GM21526 (cell line): Measurements from ENCODE around the gene TCF12.

ENCODE experiments used
- ATAC-seq: cut with Tn5 transposase; IDR thresholded peaks from one replicate; pipeline ENCODE4 v1.9.1; 2021; ENCODE audit warnings: moderate library complexity; ENCODE audit not compliant: unreplicated experiment, low FRiP score

TCF12 gene

GRCh38 chr15:57195326-57195725 lies 276.9 kb downstream of the TCF12 start:
- no peak for ATAC-seq

- ATAC-seq, result no peak
Observed at GRCh38 chr15:57196865-57197264, 278.4 kb downstream of the TCF12 start.

DNA sequence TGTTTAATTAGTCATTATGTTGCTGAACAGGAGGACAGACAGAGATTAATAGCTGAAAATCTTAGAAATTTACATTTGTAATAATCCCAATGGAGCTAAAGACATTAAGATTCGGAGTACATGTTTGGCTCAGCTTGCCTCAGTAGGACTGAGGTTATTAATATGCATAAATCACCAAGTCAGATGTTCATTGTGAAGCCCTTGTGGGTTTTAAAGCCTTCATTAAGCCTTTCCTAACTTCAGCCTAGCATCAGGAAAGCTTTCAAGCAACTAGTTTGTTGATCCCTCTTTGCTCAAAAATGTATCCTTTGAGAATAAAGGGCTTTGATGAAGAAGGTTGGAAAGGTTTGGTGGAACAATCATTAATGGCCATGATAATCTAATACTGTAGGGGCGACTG lies 279.7 kb downstream of the TCF12 start:
- ATAC-seq, result no peak

- ATAC-seq, result no peak
Observed at GRCh38 chr15:57198654-57199291, 280.3 kb downstream of the TCF12 start.

GRCh38 chr15:57201578-57201977 lies 283.1 kb downstream of the TCF12 start:
- ATAC-seq, result no peak

- ATAC-seq, result no peak
Observed at GRCh38 chr15:57203906-57204305, 285.5 kb downstream of the TCF12 start.

DNA sequence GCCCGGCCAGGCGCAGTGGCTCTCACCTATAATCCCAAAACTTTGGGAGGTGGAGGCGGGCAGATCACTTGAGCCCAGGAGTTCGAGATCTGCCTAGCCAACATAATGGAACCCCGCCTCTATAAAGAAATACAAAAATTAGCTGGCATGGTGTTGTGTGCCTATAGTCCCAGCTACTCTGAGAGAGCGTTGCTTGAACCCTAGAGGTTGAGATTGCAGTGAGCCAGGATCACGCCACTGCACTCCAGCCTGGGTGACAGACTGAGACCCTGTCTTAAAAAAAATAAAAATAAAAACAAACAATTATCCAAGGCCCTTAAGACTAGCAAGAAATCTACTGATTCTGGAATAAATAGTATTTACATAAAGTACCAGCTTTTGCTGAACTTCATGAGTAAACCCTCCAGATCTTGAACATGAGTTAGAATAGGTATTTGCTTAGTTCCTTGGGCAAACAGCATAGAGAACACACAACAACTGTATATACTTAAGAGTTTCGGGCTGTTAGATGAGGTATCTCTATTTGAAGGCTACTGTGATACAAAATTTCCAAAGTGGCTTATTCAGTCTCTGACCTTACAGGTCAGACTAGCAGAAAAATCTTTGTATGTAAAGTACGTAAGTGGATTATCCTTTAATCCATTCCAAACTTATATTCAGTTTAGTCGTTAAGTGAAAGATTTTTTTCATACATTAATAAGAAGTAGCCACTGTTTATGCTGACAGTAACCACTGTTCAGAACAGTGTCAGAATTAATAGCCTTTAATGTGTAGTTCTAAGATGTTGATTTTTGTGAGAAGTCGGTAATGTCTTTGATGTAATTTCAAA lies 286.8 kb downstream of the TCF12 start:
- ATAC-seq, result no peak

DNA sequence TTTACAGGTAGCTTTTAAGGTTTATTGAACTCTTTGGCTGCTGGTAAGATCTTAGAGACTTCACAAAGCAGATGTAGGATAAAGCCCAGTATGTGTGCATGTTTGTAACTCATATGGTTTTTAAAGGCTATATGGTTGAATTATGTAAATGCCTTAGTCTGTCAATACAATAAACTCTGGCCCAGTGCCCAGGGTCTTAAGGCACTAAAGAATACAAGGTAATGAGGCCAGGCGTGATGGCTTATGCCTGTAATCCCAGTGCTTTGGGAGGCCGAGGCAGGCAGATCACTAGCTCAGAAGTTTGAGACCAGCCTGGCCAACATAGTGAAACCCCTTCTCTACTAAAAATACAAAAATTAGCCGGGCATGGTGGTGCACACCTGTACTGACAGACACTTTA lies 287.6 kb downstream of the TCF12 start:
- no peak for ATAC-seq

- no peak for ATAC-seq
Observed at GRCh38 chr15:57213862-57214261, 295.4 kb downstream of the TCF12 start.

DNA sequence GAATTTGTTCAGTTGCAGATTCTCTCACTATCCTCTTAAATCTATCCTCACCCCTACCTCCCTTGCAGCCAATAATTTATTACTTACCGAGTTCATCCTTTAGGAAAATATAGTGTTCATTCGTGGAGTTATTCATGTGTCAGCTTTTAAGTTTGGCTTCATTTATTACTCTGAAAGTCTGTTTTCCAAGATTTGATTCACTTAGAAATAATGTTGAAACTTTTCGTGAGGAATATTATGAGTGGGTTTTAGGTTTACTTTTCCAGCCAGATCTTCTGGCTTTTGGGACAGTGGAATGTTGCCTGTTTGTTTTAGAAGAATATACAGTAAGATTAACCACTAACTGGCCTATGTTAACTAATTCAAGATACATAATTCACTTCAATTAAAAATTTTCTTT lies 296.9 kb downstream of the TCF12 start:
- no peak for ATAC-seq

- no peak for ATAC-seq
Observed at GRCh38 chr15:57215881-57216280, 297.4 kb downstream of the TCF12 start.

GRCh38 chr15:57216288-57216687 lies 297.8 kb downstream of the TCF12 start:
- no peak for ATAC-seq

DNA sequence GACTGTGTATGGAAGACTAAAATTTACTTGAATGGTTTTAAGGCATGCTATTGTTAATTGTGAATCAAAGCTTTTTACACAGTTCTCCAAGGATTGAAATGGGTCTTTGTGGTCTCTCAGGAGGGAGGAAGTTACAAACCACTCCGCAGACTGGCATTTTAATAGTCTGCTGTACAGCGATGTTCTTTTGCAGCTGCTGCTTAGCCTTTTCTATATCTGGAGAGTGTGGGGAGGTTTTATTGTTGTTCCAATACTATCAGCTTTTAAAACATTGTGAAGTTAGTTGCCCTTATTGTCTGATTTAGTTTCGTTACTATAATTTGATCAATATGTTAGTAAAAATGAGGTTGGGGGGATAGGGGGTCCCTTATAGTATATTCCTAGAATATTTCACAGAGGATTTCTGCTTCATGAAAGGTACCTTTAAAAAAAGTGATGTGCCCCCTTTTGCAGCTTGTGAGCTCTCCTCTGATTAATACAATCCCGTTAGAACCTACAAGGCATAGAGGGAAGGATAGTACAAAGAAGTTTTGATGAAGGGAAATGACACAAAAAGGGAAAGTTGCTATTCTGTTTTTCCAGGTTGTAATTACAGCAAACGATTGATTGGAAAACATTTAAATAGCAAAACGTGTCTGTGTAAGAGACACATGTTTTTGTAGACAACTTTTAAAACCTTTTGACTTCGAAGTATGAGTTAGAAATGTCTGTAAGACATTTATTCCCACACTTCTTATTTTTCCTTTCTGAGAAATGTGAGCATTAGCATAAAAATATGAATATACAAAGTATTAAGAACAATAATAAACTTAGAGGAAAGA lies 299.5 kb downstream of the TCF12 start:
- ATAC-seq, result no peak

DNA sequence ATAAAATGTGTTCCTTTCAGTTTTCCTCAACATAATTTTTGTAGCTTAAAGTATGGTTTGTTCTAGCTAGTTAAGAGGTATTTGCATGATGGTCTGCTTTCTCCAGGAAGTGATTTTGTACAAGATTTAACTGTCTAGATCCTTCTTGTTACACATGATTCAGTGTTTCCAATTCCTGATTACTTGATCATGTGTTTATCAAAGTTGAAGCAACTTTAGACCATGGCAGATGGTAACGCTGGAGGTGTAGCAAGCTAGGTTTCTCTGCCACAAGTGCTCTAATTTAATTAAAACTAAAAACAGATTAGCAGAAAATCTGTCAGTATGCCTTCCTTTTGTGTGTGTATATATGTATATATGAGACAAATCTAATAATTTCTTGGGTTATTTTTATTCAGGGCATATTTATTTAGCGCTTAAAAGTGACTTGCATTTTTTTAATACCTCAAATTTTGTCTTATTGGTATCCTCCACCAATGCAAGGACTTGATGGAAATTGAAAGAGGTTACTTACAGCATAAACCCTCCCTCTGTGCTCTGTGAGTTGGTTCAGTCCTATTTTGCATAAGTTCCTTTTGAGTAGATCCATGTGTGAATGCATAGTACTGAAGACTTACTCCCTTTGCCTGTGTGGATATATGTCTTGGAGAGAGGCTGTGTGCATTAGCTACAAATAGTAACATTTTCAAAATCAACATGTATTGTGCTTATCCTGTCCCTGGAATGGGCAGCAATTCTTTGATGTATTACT lies 300.6 kb downstream of the TCF12 start:
- ATAC-seq, result no peak

GRCh38 chr15:57220205-57220604 lies 301.8 kb downstream of the TCF12 start:
- ATAC-seq, result no peak

DNA sequence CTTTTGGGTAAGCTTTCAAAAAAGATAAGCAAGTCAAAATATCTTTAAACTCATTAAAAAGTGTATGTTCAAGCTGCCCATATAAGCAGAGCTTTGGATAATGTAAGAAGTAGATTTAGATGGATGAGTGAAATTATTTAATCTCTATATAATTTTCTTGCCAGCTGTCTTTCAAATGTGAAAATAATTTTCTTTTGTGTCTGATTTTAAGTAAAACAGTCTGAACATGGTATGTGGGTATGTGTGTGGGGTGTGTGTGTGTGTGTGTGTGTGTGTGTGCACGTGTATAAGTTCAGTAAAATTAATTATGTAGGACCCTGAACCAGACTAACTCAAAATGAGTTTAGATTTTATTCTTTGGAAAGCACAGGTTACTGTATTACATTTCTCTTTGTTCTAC lies 302.7 kb downstream of the TCF12 start:
- no peak for ATAC-seq

GRCh38 chr15:57223345-57223744 lies 304.9 kb downstream of the TCF12 start:
- no peak for ATAC-seq

DNA sequence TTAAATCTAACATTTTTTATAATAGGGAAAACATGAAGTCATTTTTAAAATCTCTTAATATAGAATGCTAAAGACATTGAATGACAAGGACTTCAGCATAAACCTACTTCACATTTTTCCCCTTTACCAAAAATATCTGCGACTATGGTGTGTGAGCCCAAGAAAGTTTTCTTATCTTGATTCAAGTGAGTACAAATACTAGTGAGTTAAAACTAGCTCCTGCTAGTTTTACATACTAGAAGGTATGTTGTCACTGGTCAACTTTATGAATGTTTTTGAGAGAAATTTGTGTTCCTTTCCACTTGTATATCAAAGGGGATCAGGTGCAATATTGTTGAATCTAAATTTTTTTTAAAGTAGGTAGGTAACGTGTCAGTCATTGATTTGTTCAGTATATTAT lies 305.4 kb downstream of the TCF12 start:
- ATAC-seq, result no peak

DNA sequence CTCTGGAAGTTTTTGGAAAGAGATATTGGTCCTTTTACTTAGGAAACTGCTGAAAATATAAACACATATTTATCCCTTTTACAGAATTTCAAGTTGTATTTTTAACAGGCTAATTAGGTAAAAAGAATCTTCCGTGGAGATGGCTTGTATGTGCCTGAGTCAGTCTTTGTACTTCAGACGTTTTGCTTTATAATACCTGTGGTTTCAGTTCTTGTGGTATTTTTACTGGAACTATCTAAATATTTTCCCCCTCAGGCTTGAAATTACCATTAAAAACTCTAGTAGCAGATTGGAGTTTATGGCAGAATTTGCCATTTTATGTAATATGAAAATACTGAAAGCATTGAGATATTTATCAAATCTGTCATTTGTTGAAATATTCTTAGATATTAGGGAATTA lies 306.2 kb downstream of the TCF12 start:
- ATAC-seq, result no peak

DNA sequence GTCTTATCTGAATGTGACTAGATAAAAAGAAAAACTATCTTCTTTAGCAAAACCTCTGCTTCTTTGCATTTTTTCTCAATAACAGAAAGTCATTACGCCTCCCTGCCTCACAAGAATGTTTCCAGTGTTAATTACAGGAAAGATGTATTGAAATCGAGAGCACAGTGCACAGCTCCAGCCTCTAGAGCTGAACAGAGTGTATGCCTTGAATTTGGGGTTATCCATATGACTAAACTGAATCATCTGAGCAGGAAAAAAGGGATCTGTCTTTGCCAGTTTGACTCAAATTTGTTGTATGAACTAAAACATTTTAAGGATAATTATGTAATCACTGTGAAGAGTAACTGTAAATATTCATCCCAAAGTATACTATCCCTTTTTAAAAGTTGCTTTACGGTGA lies 308.7 kb downstream of the TCF12 start:
- ATAC-seq, result no peak

DNA sequence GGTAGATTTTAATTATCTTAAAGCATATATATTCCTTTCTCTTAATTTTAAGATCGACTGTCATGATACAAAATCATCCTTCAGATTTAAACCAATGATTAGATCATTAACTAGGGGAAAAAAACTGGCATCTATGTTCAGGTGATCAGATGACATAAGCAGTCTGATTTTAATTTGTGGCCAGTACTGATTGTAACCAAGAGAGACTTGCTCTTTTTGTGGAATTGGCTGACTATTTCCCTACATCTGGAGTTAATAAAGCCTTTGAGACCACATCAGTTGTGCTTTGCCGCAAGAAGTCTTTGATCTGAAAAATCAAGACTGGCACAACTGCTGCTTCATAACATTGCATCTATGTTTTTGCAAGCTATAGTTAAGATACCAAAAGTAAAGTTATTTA lies 309.5 kb downstream of the TCF12 start:
- ATAC-seq, result no peak
